ENCODE data around the gene RIMKLA.

DNA sequence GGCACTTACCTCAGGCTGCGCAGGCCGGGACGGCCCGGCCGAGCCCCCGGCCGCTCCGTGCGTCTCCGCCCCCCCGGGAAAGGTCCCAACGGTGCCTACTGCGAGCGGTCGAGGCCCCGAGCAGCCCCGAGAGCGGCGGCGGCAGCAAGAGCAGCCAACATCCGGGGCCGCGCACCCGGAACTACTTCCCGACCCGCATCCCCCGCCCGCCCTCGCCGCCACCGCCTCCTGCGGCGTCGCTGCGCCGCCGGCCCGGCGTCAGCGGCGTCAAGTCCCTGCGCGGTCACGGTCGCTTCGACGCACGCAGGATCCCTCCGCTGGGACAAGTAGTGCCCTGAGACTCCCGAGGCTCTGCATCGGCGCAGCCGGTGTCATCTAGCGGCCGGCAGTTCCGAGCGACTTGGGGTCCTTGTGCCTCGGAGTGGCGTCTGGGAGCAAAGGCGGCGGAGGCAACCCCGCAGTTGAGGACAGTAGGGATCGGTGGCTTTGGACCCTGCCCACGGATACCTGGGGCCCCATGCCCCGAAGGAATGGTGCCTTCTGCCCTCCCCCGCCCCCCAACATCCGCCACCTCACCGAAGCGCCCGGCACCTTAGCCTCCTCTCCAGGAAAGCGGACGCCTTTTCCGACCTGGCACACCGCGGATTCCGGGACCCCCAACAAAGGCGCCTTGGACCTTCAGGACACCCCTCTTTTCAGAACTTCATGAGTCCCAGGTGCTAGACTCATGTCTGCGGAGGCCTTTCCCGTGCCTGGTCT, 45.4 kb upstream of the RIMKLA start, which contains the start of gene FOXJ3:
- TF ChIP-seq, protein P1, sequence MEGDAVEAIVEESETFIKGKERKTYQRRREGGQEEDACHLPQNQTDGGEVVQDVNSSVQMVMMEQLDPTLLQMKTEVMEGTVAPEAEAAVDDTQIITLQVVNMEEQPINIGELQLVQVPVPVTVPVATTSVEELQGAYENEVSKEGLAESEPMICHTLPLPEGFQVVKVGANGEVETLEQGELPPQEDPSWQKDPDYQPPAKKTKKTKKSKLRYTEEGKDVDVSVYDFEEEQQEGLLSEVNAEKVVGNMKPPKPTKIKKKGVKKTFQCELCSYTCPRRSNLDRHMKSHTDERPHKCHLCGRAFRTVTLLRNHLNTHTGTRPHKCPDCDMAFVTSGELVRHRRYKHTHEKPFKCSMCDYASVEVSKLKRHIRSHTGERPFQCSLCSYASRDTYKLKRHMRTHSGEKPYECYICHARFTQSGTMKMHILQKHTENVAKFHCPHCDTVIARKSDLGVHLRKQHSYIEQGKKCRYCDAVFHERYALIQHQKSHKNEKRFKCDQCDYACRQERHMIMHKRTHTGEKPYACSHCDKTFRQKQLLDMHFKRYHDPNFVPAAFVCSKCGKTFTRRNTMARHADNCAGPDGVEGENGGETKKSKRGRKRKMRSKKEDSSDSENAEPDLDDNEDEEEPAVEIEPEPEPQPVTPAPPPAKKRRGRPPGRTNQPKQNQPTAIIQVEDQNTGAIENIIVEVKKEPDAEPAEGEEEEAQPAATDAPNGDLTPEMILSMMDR (IDR thresholded peaks at IDR 0.05), result peak in 2 of 3 experiments; percentile 3 to 33
- TF ChIP-seq POLR2A (IDR thresholded peaks at IDR 0.05), result peak in 1 of 2 donors; percentile 35

Data from vagina (tissue), 2 donors.